ENCODE data around the gene ATP6V0A1.
"Not testable (repeated sequence)": the region's sequence is repeated elsewhere in the genome, so short reads cannot be mapped to it uniquely, and the experiment has no call there.

ATP6V0A1 gene

DNA sequence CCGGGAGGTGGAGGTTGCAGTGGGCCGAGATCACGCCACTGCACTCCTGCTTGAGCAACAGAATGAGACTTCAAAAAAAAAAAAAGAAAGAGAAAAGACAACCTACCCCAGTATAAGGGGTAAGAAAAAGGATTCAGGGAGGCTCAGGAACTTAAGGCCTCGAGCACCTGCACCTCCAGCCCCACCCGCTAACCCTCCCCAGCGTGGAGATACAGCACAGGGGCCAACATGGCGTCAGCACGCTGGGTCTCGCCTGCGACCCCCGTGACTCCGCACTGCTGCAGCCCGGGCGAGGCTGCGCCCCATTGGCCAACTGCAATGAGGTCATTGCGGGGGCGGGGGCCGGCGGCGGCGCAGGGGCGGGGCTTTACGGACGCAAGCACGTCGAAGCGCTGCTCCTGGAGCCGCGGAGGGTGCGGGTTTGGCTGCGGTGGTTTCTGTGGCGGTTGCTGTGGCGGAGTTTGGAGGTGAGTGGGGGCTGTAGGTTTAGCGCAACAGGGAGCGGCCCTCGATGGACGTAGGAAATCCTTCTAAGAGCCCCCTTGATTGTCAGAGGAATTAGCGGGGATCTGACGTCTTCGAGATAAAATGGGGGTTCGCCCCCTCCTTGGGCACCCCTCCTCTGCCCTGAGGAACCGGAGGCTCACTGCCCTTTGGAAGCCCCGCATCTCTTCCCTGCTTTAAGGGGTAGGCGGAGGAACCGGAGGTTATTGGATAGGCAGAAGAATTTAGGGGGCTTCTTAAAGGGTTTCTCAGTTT, at the start of gene ATP6V0A1:
TSS of gene ATP6V0A1 (plus strand) at position 382 of the 759 bp plus-strand sequence. CDS start 2,017 bp downstream, outside the sequence.
- peak; percentile 58 for DNase-seq

- DNase-seq: no peak
These were observed 49.0 kb upstream of the ATP6V0A1 start for GRCh38 chr17:42409523-42410318.

- DNase-seq: no peak
These were observed 48.4 kb upstream of the ATP6V0A1 start for GRCh38 chr17:42410319-42410685.

- DNase-seq: no peak
These were observed 47.3 kb upstream of the ATP6V0A1 start for GRCh38 chr17:42411361-42411760.

DNA sequence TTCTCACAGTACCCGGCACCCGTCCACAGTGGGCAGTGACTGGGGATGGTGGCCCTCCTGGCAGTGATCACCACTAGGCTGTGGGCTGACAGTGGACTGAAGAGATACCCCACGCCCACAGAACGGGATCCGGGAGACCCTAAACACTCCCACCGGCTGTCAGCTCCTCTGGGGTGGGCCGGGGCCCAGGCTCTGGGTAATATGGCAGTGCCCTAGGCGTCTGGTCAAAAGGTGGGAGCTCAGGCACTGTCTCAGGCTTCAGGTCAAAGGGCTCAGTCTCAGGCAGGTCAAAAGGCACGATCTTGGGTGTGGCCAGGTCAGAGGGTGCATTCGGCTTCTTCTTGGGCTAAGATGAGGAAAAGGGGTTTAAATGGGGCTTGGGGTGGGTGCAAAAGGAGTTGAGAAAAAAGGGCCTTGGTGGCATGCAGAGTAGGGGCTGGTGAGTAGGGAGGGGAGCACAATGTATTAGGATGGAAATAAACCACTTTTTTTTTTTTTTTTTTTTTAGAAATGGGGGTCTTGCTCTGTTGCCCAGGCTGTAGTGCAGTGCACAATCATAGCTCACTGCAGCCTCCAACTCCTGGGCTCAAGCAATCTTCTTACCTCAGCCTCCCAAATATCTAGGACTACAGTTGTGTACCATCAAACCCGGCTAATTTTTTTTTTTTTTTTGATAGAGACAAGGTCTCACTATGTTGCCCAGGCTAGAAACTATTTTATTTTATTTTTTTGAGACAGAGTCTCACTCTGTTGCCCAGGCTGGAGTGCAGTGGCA, 46.6 kb upstream of the ATP6V0A1 start:
- no peak for DNase-seq

- DNase-seq: no peak
These were observed 45.1 kb upstream of the ATP6V0A1 start for GRCh38 chr17:42413464-42414040.

DNA sequence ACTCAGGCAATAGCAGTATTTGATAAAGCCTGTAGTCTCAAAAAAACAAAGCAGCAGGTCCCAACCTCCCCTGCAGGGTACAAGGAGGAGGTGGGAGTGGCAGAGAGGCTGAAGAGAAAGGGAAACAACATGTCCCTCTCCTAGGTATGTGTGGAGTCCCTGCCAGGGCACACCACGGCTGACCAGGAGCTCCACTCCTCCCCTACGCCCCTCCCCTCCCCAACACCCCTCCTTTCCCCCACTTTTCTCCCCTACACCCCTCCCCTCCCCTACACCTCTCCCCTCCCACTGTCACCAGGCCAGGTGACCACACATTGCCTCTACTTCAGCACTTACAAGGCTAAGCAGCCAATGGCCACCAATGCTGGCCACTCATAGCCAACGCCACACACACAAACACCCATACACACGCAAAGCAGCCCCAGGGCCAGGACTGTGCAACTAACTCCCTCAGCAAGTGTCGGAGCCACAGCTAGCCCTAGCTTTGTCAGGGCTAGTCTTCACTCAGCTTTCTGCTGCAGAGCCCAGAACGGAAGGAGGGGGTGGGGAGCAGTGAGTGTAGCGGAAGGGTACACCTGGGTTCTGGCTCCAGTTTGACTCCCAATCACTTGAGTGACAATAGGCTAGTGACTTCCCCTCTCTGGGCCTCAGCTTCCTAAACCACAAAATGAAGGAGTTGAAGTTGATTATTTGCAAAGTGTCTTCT, 43.8 kb upstream of the ATP6V0A1 start:
- DNase-seq: no peak

- not testable (repeated sequence) for DNase-seq
These were observed 40.7 kb upstream of the ATP6V0A1 start for GRCh38 chr17:42417981-42418380.

DNA sequence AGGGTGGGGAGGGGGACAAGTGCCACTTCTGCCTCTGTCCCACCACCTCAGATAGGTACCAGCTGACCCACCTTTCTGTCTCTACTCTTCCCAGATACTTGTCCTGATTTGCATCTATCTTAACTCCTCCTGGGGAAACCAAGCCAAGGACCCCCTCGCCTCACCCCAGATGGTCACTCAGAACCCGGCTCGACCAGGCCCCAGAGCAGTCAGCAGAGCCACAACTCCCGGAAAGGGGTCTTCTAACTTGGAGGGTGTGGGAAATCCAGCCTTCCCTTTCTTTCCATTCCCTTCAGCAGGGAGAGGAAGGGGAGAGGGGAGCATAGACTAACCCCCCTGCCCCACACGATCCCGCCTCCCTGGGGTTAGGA, 37.6 kb upstream of the ATP6V0A1 start:
- DNase-seq: no peak

- DNase-seq: no peak
These were observed 37.0 kb upstream of the ATP6V0A1 start for GRCh38 chr17:42421507-42422338.

GRCh38 chr17:42422412-42422957, 36.2 kb upstream of the ATP6V0A1 start:
- DNase-seq: no peak

DNA sequence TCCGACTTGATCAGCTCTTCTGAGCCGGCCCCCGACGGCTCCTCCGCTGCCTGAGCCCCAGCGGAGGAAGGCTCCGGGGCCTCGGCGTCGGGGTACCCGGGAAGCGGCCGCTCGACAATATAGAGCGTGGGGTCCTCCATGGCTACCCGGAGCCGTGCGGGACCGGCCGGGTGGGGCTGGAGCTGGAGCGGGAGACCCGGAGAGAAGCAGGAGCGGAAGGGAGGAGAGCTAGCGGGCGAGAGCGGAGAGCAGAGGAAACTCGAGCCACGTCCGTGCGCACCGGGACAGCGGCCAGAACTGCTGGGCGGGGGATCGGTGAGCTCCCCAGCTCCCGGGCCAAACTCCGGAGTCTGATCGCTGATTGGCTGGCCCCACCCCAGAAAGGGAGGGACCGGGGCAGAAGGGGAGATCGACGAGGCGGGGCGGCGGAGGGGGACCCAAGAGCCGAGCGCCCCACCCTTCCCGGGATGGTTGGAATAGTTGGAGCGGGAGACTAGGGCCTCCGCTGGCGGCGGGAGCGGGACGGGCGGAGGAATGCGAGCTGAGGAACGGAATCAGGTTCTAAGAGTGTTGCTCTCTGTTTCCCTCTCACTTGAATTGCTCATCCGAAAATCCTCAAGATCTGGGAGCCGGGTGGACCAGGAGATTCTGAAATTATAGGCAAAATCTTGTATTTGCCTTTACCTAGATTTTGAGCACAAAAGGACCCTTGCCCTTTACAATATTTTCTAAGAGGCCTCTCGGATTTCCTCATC, 35.5 kb upstream of the ATP6V0A1 start, which contains the start of gene CAVIN1:
TSS of gene CAVIN1 (minus strand) at position 299 of the 755 bp plus-strand sequence. CDS start at position 140, 159 bp downstream.
- DNase-seq: no peak

DNA sequence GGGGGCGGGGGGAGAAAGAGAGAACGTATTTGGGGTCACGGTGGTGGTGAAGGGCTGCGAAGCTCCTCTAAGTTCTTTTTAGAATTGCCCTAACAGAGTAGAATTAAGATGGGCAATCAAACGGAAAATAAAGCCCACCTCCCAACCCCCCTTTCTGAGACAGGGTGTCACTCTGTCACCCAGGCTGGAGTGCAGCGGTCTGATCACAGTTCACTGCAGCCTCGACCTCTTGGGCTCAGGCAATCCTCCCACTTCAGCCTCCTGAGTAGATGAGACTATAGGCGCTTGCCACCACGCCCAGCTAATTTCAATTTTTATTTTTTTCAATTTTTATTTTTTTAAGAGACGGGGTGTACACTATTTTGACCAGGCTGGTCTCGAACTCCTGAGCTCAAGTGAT, 34.9 kb upstream of the ATP6V0A1 start:
- DNase-seq: no peak

- DNase-seq: no peak
These were observed 33.6 kb upstream of the ATP6V0A1 start for GRCh38 chr17:42424991-42425610.

- no peak for DNase-seq
These were observed 30.3 kb upstream of the ATP6V0A1 start for GRCh38 chr17:42428141-42428944.

DNA sequence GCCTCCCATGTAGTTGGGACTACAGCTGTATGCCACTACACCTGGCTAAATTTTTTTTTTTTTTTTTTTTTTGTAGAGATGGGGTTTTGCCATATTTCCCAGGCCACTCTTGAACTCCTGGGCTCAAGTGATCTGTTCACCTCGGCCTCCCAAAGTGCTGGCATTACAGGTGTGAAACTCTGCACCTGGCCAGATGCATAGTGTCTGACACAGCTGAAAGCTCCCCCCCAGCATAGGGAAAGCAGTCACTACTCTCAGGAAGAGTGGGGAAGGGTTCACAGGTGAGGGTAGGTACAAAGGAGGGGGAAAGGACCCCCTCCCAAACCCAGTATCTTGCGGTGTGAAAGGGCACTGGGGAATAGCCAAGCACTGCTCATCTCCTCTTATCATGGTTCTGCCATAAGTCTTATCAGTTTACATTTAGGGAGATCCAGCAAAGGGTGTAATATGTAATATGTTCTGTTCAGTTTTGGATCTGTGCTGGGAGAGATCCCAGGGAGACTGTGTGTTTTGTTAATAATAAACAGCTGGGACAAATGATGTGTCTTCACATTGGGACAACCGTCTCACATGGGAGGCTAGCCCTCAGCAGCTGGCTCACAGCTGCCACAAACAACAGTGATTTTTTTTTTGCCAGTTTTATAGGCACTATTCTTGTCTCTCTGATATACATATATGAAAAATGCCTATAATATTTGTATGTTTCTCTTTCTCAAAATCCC, 28.8 kb upstream of the ATP6V0A1 start:
- DNase-seq: no peak

DNA sequence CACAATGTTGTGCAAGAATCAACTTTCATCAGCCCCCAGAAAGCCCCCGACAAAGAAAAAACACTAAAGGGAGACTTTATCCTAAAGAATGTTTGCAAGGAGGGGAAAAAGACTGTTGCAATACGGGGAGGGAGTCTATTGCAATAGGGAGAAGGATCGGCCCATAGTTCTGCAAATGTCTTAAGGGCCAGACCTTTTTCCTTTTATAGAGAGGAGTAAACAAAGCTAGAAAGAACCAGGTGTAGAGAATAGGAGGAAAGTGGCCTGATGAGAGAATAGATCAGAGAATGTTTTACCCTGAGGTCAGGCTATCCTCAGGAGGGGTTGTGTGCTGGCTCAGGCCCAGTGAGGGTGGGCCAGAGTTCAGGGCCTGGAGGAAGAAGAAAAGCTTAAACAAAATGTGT, 26.9 kb upstream of the ATP6V0A1 start:
- no peak for DNase-seq

DNA sequence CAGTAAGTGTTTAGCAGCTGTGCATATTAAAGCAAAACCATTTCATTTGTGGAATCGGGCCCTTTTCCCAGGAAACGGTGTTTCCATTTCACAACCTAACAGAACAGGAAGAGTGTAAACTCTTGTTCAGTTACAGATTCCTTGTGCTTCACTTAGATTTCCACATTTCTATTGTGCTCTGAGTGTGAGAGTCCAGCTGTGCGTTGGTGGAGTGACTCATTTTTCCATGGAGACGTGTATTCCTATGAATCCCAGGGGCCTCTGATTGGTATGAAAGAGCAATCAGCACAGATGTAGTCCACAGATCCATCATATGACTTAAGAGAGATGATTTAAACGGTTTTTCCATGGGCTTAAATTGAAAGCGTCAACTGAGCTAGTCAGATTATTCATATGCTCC, 22.3 kb upstream of the ATP6V0A1 start:
- no peak for DNase-seq
